T-helper 17 cell (primary cell): ENCODE measurements around the gene ADCY1. TPM values are rescaled to one million over a fixed set of nuclear protein-coding genes. Genes with fewer than 3 reads are reported as not detected.

Experiments
- ATAC-seq: fragments of 150-1000 bp; cut with Tn5 transposase; 2 replicates; pipeline ENCODE4 v1.10.0; 2021; ENCODE audit warnings: mild to moderate bottlenecking, moderate library complexity
- DNase-seq, 3 donors: peaks; one replicate each; pipeline versions ENCODE4 v3.0.0 to v3.0.0-alpha.2; 2020 to 2021
- H3K9me3 ChIP-seq: one replicate; pipeline ENCODE4 v1.7.0; 2013; ENCODE audit warnings: low read length, mild to moderate bottlenecking; ENCODE audit not compliant: control insufficient read depth, poor library complexity, severe bottlenecking
- H3K27ac Mint-ChIP-seq: one replicate; pipeline ENCODE4 v1.8.0; 2022; ENCODE audit warnings: mild to moderate bottlenecking, moderate library complexity, mixed read lengths
- H3K27me3 Mint-ChIP-seq: one replicate; pipeline ENCODE4 v1.8.0; 2022; ENCODE audit warnings: mixed read lengths
- H3K36me3 Mint-ChIP-seq: one replicate; pipeline ENCODE4 v1.8.0; 2022; ENCODE audit warnings: low read depth, mixed read lengths
- H3K4me1 Mint-ChIP-seq: one replicate; pipeline ENCODE4 v1.8.0; 2022; ENCODE audit warnings: mild to moderate bottlenecking, mixed read lengths
- H3K4me3 Mint-ChIP-seq: one replicate; pipeline ENCODE4 v1.8.0; 2022; ENCODE audit warnings: mild to moderate bottlenecking, moderate library complexity, mixed read lengths
- total RNA-seq, 4 donors: library from RNA in 2 of 4; stranded (reverse) in 2 of 4; gene quantifications; one replicate each; pipeline ENCODE4 v1.2.3 and lab custom pipeline; 2022 to 2026

The ADCY1 gene
- total RNA-seq, 2 donors from 2014 or later: not detected

GRCh38 chr7:45701701-45702510 lies 127.7 kb downstream of the ADCY1 start:
- Mint-ChIP-seq H3K36me3 (no peaks in the 10 kb centered on the region), H3K4me1 (no peaks in the 10 kb centered on the region), H3K27ac (no peak overlapping the region), H3K4me3 (no peak overlapping the region), H3K27me3 (peaks cover 57% of the 10 kb centered on the region)
- DNase-seq (no peak), ATAC-seq (no peak)
- H3K9me3 ChIP-seq: no peaks in the 10 kb centered on the region

- no peak overlapping the region for H3K4me3 Mint-ChIP-seq
- H3K27me3 Mint-ChIP-seq: peaks cover 59% of the 10 kb centered on the region
- H3K9me3 ChIP-seq: no peaks in the 10 kb centered on the region
- no peaks in the 10 kb centered on the region for H3K4me1 Mint-ChIP-seq
- no peaks in the 10 kb centered on the region for H3K36me3 Mint-ChIP-seq
- DNase-seq (no peak), ATAC-seq (no peak)
- no peak overlapping the region for H3K27ac Mint-ChIP-seq
These were observed 128.6 kb downstream of the ADCY1 start for GRCh38 chr7:45702751-45703150.

GRCh38 chr7:45703373-45703821 lies 129.2 kb downstream of the ADCY1 start:
- ATAC-seq (no peak), DNase-seq (no peak)
- no peak overlapping the region for H3K27ac Mint-ChIP-seq
- H3K4me3 Mint-ChIP-seq: no peak overlapping the region
- H3K27me3 Mint-ChIP-seq: peaks cover 65% of the 10 kb centered on the region
- no peaks in the 10 kb centered on the region for H3K36me3 Mint-ChIP-seq
- H3K4me1 Mint-ChIP-seq: no peaks in the 10 kb centered on the region
- H3K9me3 ChIP-seq: no peaks in the 10 kb centered on the region

- ATAC-seq (no peak), DNase-seq (no peak)
- Mint-ChIP-seq H3K36me3 (no peaks in the 10 kb centered on the region), H3K4me1 (no peaks in the 10 kb centered on the region), H3K27ac (no peak overlapping the region), H3K4me3 (no peak overlapping the region), H3K27me3 (peaks cover 67% of the 10 kb centered on the region)
- H3K9me3 ChIP-seq: no peaks in the 10 kb centered on the region
These were observed 129.9 kb downstream of the ADCY1 start for GRCh38 chr7:45703911-45704682.

- no peak for DNase-seq
- H3K27ac Mint-ChIP-seq: no peak overlapping the region
- H3K4me3 Mint-ChIP-seq: no peak overlapping the region
- no peaks in the 10 kb centered on the region for H3K9me3 ChIP-seq
- no peak for ATAC-seq
- H3K27me3 Mint-ChIP-seq: peaks cover 67% of the 10 kb centered on the region
- no peaks in the 10 kb centered on the region for H3K4me1 Mint-ChIP-seq
- H3K36me3 Mint-ChIP-seq: no peaks in the 10 kb centered on the region
These were observed 130.5 kb downstream of the ADCY1 start for GRCh38 chr7:45704683-45705016.

- ATAC-seq (no peak), DNase-seq (no peak)
- H3K36me3 Mint-ChIP-seq: no peaks in the 10 kb centered on the region
- H3K27me3 Mint-ChIP-seq: peaks cover 56% of the 10 kb centered on the region
- no peak overlapping the region for H3K27ac Mint-ChIP-seq
- H3K9me3 ChIP-seq: no peaks in the 10 kb centered on the region
- H3K4me1 Mint-ChIP-seq: no peaks in the 10 kb centered on the region
- H3K4me3 Mint-ChIP-seq: no peak overlapping the region
These were observed 134.1 kb downstream of the ADCY1 start for GRCh38 chr7:45708046-45708950.

- no peaks in the 10 kb centered on the region for H3K36me3 Mint-ChIP-seq
- ATAC-seq (no peak), DNase-seq (no peak)
- H3K27me3 Mint-ChIP-seq: peaks cover 50% of the 10 kb centered on the region
- H3K4me3 Mint-ChIP-seq: no peak overlapping the region
- no peaks in the 10 kb centered on the region for H3K4me1 Mint-ChIP-seq
- H3K27ac Mint-ChIP-seq: no peak overlapping the region
- no peaks in the 10 kb centered on the region for H3K9me3 ChIP-seq
These were observed 135.2 kb downstream of the ADCY1 start for GRCh38 chr7:45709168-45710042.

- Mint-ChIP-seq H3K4me3 (no peak overlapping the region), H3K36me3 (no peaks in the 10 kb centered on the region), H3K27me3 (peaks cover 44% of the 10 kb centered on the region), H3K4me1 (peaks cover 2% of the 10 kb centered on the region), H3K27ac (no peak overlapping the region)
- H3K9me3 ChIP-seq: no peaks in the 10 kb centered on the region
- ATAC-seq: no peak
- DNase-seq: no peak
These were observed 136.3 kb downstream of the ADCY1 start for GRCh38 chr7:45710271-45711160.

- Mint-ChIP-seq H3K27me3 (peaks cover 38% of the 10 kb centered on the region), H3K36me3 (no peaks in the 10 kb centered on the region), H3K27ac (no peak overlapping the region), H3K4me3 (no peak overlapping the region), H3K4me1 (peaks cover 2% of the 10 kb centered on the region)
- no peak for ATAC-seq
- DNase-seq: no peak
- H3K9me3 ChIP-seq: no peaks in the 10 kb centered on the region
These were observed 137.0 kb downstream of the ADCY1 start for GRCh38 chr7:45711161-45711490.

GRCh38 chr7:45712057-45712689 lies 138.0 kb downstream of the ADCY1 start:
- no peak for ATAC-seq
- no peak overlapping the region for H3K27ac Mint-ChIP-seq
- no peaks in the 10 kb centered on the region for H3K36me3 Mint-ChIP-seq
- no peaks in the 10 kb centered on the region for H3K9me3 ChIP-seq
- no peak overlapping the region for H3K4me3 Mint-ChIP-seq
- H3K27me3 Mint-ChIP-seq: peaks cover 34% of the 10 kb centered on the region
- no peak for DNase-seq
- peaks cover 2% of the 10 kb centered on the region for H3K4me1 Mint-ChIP-seq

- DNase-seq (no peak), ATAC-seq (no peak)
- peaks cover 27% of the 10 kb centered on the region for H3K27me3 Mint-ChIP-seq
- no peaks in the 10 kb centered on the region for H3K9me3 ChIP-seq
- peaks cover 2% of the 10 kb centered on the region for H3K4me1 Mint-ChIP-seq
- H3K4me3 Mint-ChIP-seq: no peak overlapping the region
- peak overlapping the region; percentile 8 for H3K27ac Mint-ChIP-seq
- no peaks in the 10 kb centered on the region for H3K36me3 Mint-ChIP-seq
These were observed 138.9 kb downstream of the ADCY1 start for GRCh38 chr7:45712872-45713668.
